ENCODE results near the gene TXLNA. TPM values are rescaled to one million over a fixed set of nuclear protein-coding genes. Genes with fewer than 3 reads are reported as not detected.

Gene TXLNA
- total and polyA plus RNA-seq, 12 donors, result 7.5 to 28.9 (median 16.0) TPM

DNA sequence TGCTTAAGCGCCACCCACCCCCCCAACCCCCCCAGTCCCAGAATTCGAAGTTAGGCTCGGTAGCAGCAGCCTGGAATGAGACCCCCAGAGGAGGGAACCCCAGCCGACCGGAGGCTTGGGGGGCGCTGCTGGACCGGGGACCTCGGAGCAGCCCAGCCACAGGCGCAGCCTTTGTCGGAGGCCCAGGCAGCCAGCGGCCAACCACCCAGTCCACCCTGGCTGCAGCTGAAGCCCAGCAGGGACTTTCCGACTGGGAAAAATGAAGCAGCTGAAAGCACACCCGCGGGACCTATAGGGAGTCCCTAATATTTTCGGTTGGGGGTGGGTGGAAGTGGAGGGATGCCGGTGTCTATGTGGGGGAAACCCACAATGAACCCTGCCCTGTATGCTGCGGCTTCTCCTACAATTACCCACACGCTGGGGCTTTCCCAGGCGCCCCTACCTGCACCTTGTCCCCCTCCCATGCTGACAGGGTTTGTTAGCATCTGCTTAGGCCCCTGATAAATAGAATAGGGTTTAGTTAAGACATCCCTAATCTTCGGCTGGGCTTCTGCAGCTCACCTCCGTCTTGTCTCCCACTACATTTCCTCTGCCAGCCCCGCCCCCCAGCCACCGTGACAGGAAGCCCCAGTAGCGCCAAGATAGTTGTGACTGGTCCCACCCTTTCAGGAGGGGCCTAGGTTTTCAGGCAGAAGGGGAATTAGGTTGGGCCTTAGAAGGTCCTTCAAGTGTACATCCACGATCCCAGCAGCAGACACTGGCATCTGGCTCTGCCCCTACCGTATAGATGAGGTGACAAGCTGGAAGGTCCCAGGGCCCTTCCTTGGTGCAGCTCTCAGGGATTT lies 21.8 kb downstream of the TXLNA start:
- H3K36me3 ChIP-seq, result peaks cover 0 to 30% (median 8%) of the 10 kb centered on the region in 9 donors
- ATAC-seq, result peak; percentile 37 to 71 (median 62)
- DNase-seq, result peak; percentile 70 to 86
- TF ChIP-seq, protein P1, sequence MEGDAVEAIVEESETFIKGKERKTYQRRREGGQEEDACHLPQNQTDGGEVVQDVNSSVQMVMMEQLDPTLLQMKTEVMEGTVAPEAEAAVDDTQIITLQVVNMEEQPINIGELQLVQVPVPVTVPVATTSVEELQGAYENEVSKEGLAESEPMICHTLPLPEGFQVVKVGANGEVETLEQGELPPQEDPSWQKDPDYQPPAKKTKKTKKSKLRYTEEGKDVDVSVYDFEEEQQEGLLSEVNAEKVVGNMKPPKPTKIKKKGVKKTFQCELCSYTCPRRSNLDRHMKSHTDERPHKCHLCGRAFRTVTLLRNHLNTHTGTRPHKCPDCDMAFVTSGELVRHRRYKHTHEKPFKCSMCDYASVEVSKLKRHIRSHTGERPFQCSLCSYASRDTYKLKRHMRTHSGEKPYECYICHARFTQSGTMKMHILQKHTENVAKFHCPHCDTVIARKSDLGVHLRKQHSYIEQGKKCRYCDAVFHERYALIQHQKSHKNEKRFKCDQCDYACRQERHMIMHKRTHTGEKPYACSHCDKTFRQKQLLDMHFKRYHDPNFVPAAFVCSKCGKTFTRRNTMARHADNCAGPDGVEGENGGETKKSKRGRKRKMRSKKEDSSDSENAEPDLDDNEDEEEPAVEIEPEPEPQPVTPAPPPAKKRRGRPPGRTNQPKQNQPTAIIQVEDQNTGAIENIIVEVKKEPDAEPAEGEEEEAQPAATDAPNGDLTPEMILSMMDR (IDR thresholded peaks at IDR 0.05), result peak in 3 of 9 donors; percentile 6 to 34 (median 32)
- peak overlapping the region; percentile 47 to 75 (median 62) for H3K4me3 ChIP-seq
- H3K27ac ChIP-seq, result peak overlapping the region in 9 of 10 donors; percentile 81 to 93 (median 86)
- no peaks in the 10 kb centered on the region for H3K27me3 ChIP-seq
- H3K9me3 ChIP-seq, result no peaks in the 10 kb centered on the region
- WGBS, 2 donors, result 1% methylated on average over 26 of the region's 26 CpGs
- intact Hi-C loops (cut with DNase I), result no loop called here
- H3K4me1 ChIP-seq, result peaks cover 18 to 58% (median 47%) of the 10 kb centered on the region in 9 donors

DNA sequence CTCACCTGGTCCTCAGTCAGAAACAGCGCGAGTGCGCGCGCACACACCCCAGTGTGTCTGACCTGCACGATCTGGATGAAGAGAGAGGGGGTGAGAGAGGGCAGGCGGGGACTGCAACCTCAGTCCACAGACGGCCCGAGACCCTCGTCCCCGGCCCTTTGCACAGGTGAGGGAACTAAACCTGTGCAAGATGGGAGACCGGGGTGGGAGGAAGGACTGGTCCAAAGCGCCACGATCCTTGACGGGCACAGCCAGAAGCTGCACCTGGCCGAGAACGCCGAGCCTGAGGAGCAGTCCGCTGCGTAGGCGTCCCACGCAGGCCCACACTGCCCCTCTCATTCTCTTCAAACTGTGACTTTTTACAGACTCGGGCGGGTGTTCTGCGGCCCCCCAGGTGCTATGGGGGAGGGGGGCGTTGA lies 25.5 kb downstream of the TXLNA start:
- Histone ChIP-seq H3K36me3 (peaks cover 0 to 6% (median 0%) of the 10 kb centered on the region in 9 donors), H3K4me3 (peak overlapping the region; percentile 53 to 76 (median 72)), H3K27me3 (no peaks in the 10 kb centered on the region), H3K27ac (peak overlapping the region in 8 of 10 donors; percentile 2 to 81 (median 49)), H3K4me1 (peaks cover 9 to 44% (median 37%) of the 10 kb centered on the region in 9 donors), H3K9me3 (no peaks in the 10 kb centered on the region)
- 33% methylated on average over 26 of the region's 26 CpGs for WGBS, 2 donors
- no peak for ATAC-seq
- TF ChIP-seq, protein P1 (IDR thresholded peaks at IDR 0.05), result no peak
- DNase-seq, result no peak
- intact Hi-C loops (cut with DNase I), result no loop called here

DNA sequence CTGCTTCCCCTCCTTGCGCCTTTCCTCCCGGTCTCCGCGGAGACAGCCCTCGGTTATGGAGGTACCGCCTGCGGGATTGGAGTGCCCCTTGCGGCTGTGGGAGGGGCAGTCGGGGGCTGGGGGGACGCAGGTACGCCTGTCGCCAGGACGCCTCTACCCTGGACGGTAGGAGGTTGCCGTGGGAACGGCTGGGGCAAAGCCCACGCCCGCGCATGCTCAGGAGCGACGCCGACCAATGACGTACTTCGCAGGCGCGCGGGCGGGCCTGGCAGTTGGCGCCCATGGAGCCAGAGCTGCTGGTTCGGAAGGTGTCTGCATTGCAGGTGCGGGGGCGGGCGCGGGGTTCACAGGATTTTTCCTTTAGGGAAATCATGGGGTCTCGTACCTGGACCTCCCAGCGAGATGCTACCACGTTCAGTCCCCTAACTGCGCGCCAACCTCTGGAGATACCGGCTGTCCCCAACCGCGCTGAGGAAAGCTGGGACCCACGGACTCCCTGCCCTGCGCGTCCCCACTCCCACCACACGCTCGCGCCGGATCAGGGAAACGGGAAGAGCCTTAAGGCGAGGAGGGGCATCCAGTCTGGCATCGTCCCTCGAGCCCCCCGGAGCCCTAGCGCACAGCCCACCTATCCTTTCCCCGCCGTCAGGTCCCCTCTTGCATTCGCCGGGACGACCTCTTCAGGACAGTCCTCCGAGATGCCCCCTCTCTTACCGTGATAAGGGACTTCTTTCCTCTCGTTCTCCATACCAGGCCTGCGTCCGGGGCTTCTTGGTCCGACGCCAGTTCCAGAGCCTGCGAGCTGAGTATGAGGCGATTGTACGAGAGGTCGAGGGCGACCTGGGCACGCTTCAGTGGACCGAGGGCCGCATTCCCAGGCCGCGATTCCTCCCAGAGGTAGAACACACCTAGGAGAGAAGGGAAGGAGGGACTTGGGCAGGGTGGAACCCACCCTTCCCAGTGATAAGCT lies 26.2 kb downstream of the TXLNA start, which contains the start of gene IQCC:
IQCC (plus strand) TSS at position 271 of the 970 bp plus-strand sequence; CDS start at position 282, 11 bp downstream.
- Histone ChIP-seq H3K27ac (peak within 1 kb of the TSS in 8 of 10 donors; percentile 2 to 81 (median 49)), H3K36me3 (peaks cover 0 to 6% (median 0%) of the 10 kb centered on the region in 9 donors), H3K4me1 (peaks cover 8 to 41% (median 32%) of the 10 kb centered on the region in 9 donors), H3K9me3 (no peaks in the 10 kb centered on the region), H3K27me3 (no peaks in the 10 kb centered on the region), H3K4me3 (peak within 1 kb of the TSS; percentile 53 to 76 (median 72))
- WGBS, 2 donors, result 1 to 2% methylated on average over 77 of the region's 77 CpGs
- TF ChIP-seq, protein P1 (IDR thresholded peaks at IDR 0.05), result no peak
- DNase-seq (peak; percentile 84 to 88), ATAC-seq (peak; percentile 71 to 84 (median 79))
- intact Hi-C loops (cut with DNase I), result no loop called here

DNA sequence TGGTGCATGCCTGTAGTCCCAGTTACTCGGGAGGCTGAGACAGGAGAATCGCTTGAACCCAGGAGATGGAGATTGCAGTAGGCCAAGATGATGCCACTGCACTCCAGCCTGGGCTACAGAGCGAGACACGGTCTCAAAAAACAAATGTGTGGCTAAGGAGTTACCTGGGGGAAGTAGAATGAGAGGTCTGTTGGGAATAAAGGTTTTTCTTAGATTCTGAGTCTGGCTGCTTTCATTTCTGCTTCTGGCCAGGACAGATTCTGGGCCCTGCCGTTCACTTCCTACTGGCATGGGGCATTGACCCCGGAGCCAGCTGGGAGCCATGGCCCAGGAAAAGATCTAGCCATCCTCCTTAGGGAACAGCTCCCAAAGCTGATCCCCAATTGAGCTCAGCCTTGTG lies 29.0 kb downstream of the TXLNA start:
- Histone ChIP-seq H3K27ac (no peak overlapping the region), H3K4me3 (no peak overlapping the region), H3K36me3 (peaks cover 0 to 16% (median 0%) of the 10 kb centered on the region in 9 donors), H3K9me3 (no peaks in the 10 kb centered on the region), H3K4me1 (peaks cover 6 to 24% (median 17%) of the 10 kb centered on the region in 9 donors), H3K27me3 (no peaks in the 10 kb centered on the region)
- intact Hi-C loops (cut with DNase I), result no loop called here
- TF ChIP-seq, protein P1 (IDR thresholded peaks at IDR 0.05), result no peak
- no peak for ATAC-seq
- no peak for DNase-seq
- 87 to 89% methylated on average over 6 of the region's 6 CpGs for WGBS, 2 donors
